Esophagus muscularis mucosa (tissue), 4 donors: ENCODE measurements around the gene RENBP. TPM values are rescaled to one million over a fixed set of nuclear protein-coding genes. Genes with fewer than 3 reads are reported as not detected.

Experiments used
- DNase-seq: peaks from one replicate; pipeline ENCODE4 v3.0.0-alpha.2; 2017; ENCODE audit errors: extremely low spot score
- H3K27ac ChIP-seq, 4 donors: fragments of 200-600 bp; sonication (generic); replicated peaks in 1 of 4; 1 replicate in 3 of 4; 2 replicates in 1 of 4; pipeline ENCODE4 v1.5.1; 2016 to 2019; ENCODE audit warnings: mild to moderate bottlenecking in 1 of 4
- H3K27me3 ChIP-seq, 4 donors: fragments of 200-600 bp; sonication (generic); one replicate each; pipeline versions ENCODE4 v1.5.1 to v1.6.0; 2016 to 2019
- H3K36me3 ChIP-seq, 4 donors: fragments of 200-600 bp; sonication (generic); one replicate each; pipeline ENCODE4 v1.5.1; 2016 to 2019
- H3K4me1 ChIP-seq, 4 donors: fragments of 200-600 bp; sonication (generic); one replicate each; pipeline ENCODE4 v1.5.1; 2016 to 2019
- H3K4me3 ChIP-seq, 4 donors: fragments of 200-600 bp; sonication (generic); 1 replicate in 2 of 4; 2 replicates in 2 of 4; pipeline ENCODE4 v1.5.1; 2016 to 2019; ENCODE audit warnings: mild to moderate bottlenecking in 4 of 4, moderate library complexity in 1 of 4
- H3K9me3 ChIP-seq, 4 donors: fragments of 200-600 bp; sonication (generic); 1 replicate in 3 of 4; 2 replicates in 1 of 4; pipeline ENCODE4 v1.5.1; 2016 to 2019
- CTCF ChIP-seq, 3 experiments: fragments of 200-600 bp in 2 of 3; fragments of 450-650 bp in 1 of 3; sonication (generic) in 2 of 3; IDR thresholded peaks; one replicate each; pipeline ENCODE4 v1.5.1; 2017 to 2019; ENCODE audit warnings: antibody characterized with exemption in 3 of 3, mild to moderate bottlenecking in 2 of 3, moderate library complexity in 1 of 3
- EP300 ChIP-seq: sonication (generic); formaldehyde crosslinking; IDR thresholded peaks from one replicate; pipeline ENCODE4 v1.6.1; 2017; ENCODE audit warnings: antibody characterized with exemption
- POLR2A ChIP-seq: fragments of 450-650 bp; IDR thresholded peaks from one replicate; pipeline ENCODE4 v1.6.1; 2017; ENCODE audit warnings: antibody characterized with exemption, moderate library complexity, mild to moderate bottlenecking, low read depth
- POLR2AphosphoS5 ChIP-seq, 2 donors: sonication (generic); formaldehyde crosslinking; IDR thresholded peaks; one replicate each; pipeline ENCODE4 v1.6.1; 2017; ENCODE audit warnings: antibody characterized with exemption in 2 of 2
- WGBS: methylation state at CpG from one replicate; pipeline ENCODE4 v1.1.5; 2018; 5-methylcytosine and 5-hydroxymethylcytosine counted together
- intact Hi-C: fragments of 100-400 bp; cut with DNase I; formaldehyde crosslinking; loops from one replicate; pipeline ENCODE4 v1.15.1; 2023
- total RNA-seq, 4 donors: library from RNA; depleted of rRNA; stranded (reverse); fragments of >200 nt; gene quantifications; one replicate each; pipeline versions ENCODE4 v1.1.0 to v1.2.1, GENCODE V29; 2016

Gene RENBP
- total RNA-seq, 4 donors from 2014 or later, result 8.0 to 12.6 (median 9.1) TPM

GRCh38 chrX:153948002-153948466 is 3.6 kb upstream of the RENBP start:
- 77% methylated on average over 10 of the region's 10 CpGs for WGBS
- DNase-seq, result no peak
- H3K36me3 ChIP-seq, result peaks cover 21 to 50% (median 31%) of the 10 kb centered on the region in 4 donors
- no peaks in the 10 kb centered on the region for H3K27me3 ChIP-seq
- intact Hi-C loops, result no loop called here
- H3K4me3 ChIP-seq, result no peak overlapping the region
- H3K4me1 ChIP-seq, result peaks cover 15 to 68% (median 55%) of the 10 kb centered on the region in 4 donors
- H3K9me3 ChIP-seq, result no peaks in the 10 kb centered on the region
- TF ChIP-seq EP300, result no peak
- TF ChIP-seq POLR2A, result no peak
- TF ChIP-seq POLR2AphosphoS5 (IDR thresholded peaks at IDR 0.05), result peak in 1 of 2 donors; percentile 5
- TF ChIP-seq CTCF (IDR thresholded peaks at IDR 0.05), result no peak
- H3K27ac ChIP-seq, result peak overlapping the region; percentile 82 to 88 (median 85)

GRCh38 chrX:153947009-153947769 is 2.7 kb upstream of the RENBP start:
- no peaks in the 10 kb centered on the region for H3K27me3 ChIP-seq
- 53% methylated on average over 17 of the region's 19 CpGs for WGBS

DNA sequence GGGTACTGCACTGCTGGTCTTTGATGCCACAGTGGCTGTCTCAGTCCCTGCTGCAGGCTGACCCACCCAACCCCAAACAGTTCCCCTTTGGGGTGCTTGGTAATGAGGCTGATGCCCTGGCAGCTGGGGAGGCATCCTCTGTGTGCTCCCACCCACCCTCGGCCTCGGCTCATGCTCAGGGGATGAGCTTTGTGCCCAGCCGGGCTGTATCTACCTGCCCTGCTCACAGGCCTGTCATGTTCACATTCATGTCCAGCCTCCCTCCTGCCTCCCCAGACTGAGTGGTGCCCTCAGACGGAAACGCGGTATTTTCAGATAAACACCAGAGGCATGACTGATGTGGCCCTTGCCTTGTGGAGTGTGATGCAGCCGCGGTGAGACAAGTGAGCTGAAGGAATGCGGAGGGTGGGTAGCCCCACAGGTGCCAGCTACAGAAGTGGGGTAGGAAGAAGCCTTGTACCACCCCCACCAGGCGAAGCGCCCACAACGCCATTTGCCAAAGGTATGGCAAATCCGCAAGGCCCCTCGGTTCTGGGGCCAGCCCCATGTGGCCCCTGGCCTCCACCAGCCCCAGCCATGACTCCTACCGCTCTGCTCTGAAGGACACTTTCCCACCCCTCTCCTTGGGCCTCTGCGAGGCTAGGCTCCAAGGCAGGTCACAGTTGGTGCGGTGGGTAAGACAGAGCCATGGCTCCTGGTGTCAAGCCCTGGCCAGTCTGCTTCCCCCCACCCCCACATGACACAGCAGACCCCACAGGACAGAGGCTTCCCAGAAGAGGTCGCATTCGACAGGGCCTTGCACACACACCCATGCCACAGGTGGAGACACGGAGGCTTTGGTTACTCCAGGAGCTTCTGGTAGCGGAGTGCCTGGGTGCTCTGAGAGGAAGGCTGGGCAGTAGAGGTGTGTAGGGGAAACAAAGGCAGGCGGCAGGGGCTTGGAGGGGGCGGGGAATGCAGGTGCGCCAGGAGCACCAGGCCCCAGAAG is 1.8 kb upstream of the RENBP start:
- Histone ChIP-seq H3K9me3 (no peaks in the 10 kb centered on the region), H3K27ac (peak overlapping the region; percentile 82 to 88 (median 85)), H3K4me3 (no peak overlapping the region), H3K4me1 (peaks cover 12 to 57% (median 40%) of the 10 kb centered on the region in 4 donors), H3K36me3 (peaks cover 13 to 32% (median 16%) of the 10 kb centered on the region in 4 donors), H3K27me3 (no peaks in the 10 kb centered on the region)
- TF ChIP-seq CTCF (IDR thresholded peaks at IDR 0.05) (no peak), POLR2A (no peak), EP300 (no peak), POLR2AphosphoS5 (IDR thresholded peaks at IDR 0.05) (no peak)
- intact Hi-C loops, result no loop called here
- WGBS, result 87% methylated on average over 15 of the region's 24 CpGs
- DNase-seq, result no peak

More at GRCh38 chrX:153947009-153947769, 2.7 kb upstream of the RENBP start:
- Histone ChIP-seq H3K27ac (peak overlapping the region; percentile 82 to 88 (median 85)), H3K4me3 (no peak overlapping the region), H3K9me3 (no peaks in the 10 kb centered on the region), H3K36me3 (peaks cover 21 to 42% (median 25%) of the 10 kb centered on the region in 4 donors), H3K4me1 (peaks cover 12 to 61% (median 47%) of the 10 kb centered on the region in 4 donors)
- DNase-seq, result no peak
- no peak for TF ChIP-seq POLR2A
- TF ChIP-seq EP300, result no peak
- TF ChIP-seq POLR2AphosphoS5 (IDR thresholded peaks at IDR 0.05), result peak; percentile 12 to 64
- peak; percentile 76 to 81 (median 81) for TF ChIP-seq CTCF (IDR thresholded peaks at IDR 0.05)
- intact Hi-C loops, result no loop called here

- peak overlapping the region; percentile 40 to 49 (median 42) for H3K4me3 ChIP-seq
These were observed 332 bp upstream of the RENBP start for GRCh38 chrX:153944800-153945150.

More at GRCh38 chrX:153944800-153945150, 332 bp upstream of the RENBP start:
- Histone ChIP-seq H3K9me3 (no peaks in the 10 kb centered on the region), H3K27me3 (no peaks in the 10 kb centered on the region), H3K36me3 (peaks cover 0 to 17% (median 2%) of the 10 kb centered on the region in 4 donors), H3K4me1 (peaks cover 12 to 45% (median 31%) of the 10 kb centered on the region in 4 donors), H3K27ac (peak overlapping the region in 1 of 4 donors; percentile 41)
- TF ChIP-seq POLR2AphosphoS5 (IDR thresholded peaks at IDR 0.05) (no peak), EP300 (no peak), CTCF (IDR thresholded peaks at IDR 0.05) (no peak), POLR2A (no peak)
- 76% methylated on average over 6 of the region's 6 CpGs for WGBS
- no peak for DNase-seq
- intact Hi-C loops, result no loop called here
